ENCODE data around the gene CYP27B1.

- TF ChIP-seq, protein P1, sequence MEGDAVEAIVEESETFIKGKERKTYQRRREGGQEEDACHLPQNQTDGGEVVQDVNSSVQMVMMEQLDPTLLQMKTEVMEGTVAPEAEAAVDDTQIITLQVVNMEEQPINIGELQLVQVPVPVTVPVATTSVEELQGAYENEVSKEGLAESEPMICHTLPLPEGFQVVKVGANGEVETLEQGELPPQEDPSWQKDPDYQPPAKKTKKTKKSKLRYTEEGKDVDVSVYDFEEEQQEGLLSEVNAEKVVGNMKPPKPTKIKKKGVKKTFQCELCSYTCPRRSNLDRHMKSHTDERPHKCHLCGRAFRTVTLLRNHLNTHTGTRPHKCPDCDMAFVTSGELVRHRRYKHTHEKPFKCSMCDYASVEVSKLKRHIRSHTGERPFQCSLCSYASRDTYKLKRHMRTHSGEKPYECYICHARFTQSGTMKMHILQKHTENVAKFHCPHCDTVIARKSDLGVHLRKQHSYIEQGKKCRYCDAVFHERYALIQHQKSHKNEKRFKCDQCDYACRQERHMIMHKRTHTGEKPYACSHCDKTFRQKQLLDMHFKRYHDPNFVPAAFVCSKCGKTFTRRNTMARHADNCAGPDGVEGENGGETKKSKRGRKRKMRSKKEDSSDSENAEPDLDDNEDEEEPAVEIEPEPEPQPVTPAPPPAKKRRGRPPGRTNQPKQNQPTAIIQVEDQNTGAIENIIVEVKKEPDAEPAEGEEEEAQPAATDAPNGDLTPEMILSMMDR (IDR thresholded peaks at IDR 0.05 in 4 of 5, conservative IDR thresholded peaks at IDR 0.05 in 1 of 5): no peak
- TF ChIP-seq POLR2A (IDR thresholded peaks at IDR 0.05): no peak
These were observed 13.5 kb upstream of the CYP27B1 start for GRCh38 chr12:57780284-57780897.

All from gastrocnemius medialis (tissue), 4 donors.